ENCODE data around the gene ANKRD42. TPM values are rescaled to one million over a fixed set of nuclear protein-coding genes. Genes with fewer than 3 reads are reported as not detected.

The ANKRD42 gene
- total and polyA plus RNA-seq, 2 experiments from 2014 or later, result 5.3 to 5.7 TPM

GRCh38 chr11:83195143-83195466 lies 1.6 kb downstream of the ANKRD42 start:
- H3K27ac Mint-ChIP-seq, result no peak overlapping the region
- Histone ChIP-seq H3F3A (replicated peaks; ENCODE audit: low read depth) (0 out of 2 replicates have a peak, but pooled peaks cover 5% of the 10 kb centered on the region), H3K79me2 (replicated peaks; ENCODE audit: insufficient read depth) (peaks cover 18% of the 10 kb centered on the region), H3K4me2 (peak overlapping the region; percentile 86), H2AFZ (0 out of 2 replicates have a peak overlapping the region, but pooled peaks have one; percentile 95), H3K9me2 (ENCODE audit: insufficient read depth) (no peaks in the 10 kb centered on the region), H3K27ac (ENCODE audit: low read depth) (no peak overlapping the region), H4K20me1 (replicated peaks; ENCODE audit: insufficient read depth) (no peaks in the 10 kb centered on the region), H3K27me3 (ENCODE audit: insufficient read depth) (peaks cover 7% of the 10 kb centered on the region; the same call in 1 of the 2 replicates), H3K4me1 (ENCODE audit: insufficient read depth) (peaks cover 10% of the 10 kb centered on the region), H3K4me3 (peak overlapping the region; percentile 81), H3K36me3 (ENCODE audit: insufficient read depth) (peaks cover 6% of the 10 kb centered on the region; the same call in 1 of the 2 replicates)
- peaks cover 18% of the 10 kb centered on the region for H3K4me1 Mint-ChIP-seq
- TF ChIP-seq ZNF114 (CRISPR knock-in tag; IDR thresholded peaks at IDR 0.05) (no peak), ETS1 (IDR thresholded peaks at IDR 0.05) (no peak), JUNB (IDR thresholded peaks at IDR 0.05; ENCODE audit: unreplicated experiment) (no peak), STAT1 (IDR thresholded peaks at IDR 0.05; ENCODE audit: unreplicated experiment) (no peak), NANOG (IDR thresholded peaks at IDR 0.05; ENCODE audit: borderline replicate concordance) (no peak), CTCF (conservative IDR thresholded peaks at IDR 0.05; ENCODE audit: low read depth in 2 of 2) (no peak), EZH2phosphoT487 (IDR thresholded peaks at IDR 0.05; ENCODE audit: unreplicated experiment) (no peak), CREB1 (CRISPR knock-in tag; IDR thresholded peaks at IDR 0.05; ENCODE audit: low read depth) (no peak), POLR2AphosphoS5 (IDR thresholded peaks at IDR 0.05; ENCODE audit: low read depth) (no peak), EZH2 (IDR thresholded peaks at IDR 0.05; ENCODE audit: low read depth, unreplicated experiment) (no peak), ZNF331 (CRISPR knock-in tag; IDR thresholded peaks at IDR 0.05; ENCODE audit: low read depth) (no peak)
- peak overlapping the region; percentile 97 for H3K4me3 Mint-ChIP-seq
- ATAC-seq (no peak), DNase-seq (ENCODE audit: low spot score) (no peak)
- no peaks in the 10 kb centered on the region for H3K9me3 Mint-ChIP-seq
- peaks cover 29% of the 10 kb centered on the region for H3K36me3 Mint-ChIP-seq (ENCODE audit: low read depth)
- H3K27me3 Mint-ChIP-seq (ENCODE audit: insufficient read depth, low read depth, poor library complexity), result peaks cover 7% of the 10 kb centered on the region

DNA sequence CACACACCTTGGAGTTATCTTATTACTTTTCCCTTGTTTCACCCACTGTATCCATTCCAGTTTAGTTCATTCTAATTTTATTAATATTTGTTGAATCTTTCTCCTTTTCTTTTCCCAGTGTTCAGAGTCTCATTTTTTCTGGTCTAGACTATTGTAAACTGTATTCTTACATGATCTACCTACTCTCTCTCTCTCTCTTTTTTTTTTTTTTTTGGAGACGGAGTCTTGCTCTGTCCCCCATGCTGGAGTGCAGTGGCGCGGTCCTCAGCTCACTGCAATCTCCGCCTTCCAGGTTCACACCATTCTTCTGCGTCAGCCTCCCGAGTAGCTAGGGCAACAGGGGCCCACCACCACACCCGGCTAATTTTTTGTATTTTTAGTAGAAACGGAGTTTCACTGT lies 2.1 kb downstream of the ANKRD42 start:
- H3K4me1 ChIP-seq (ENCODE audit: insufficient read depth), result peaks cover 10% of the 10 kb centered on the region
- no peak for DNase-seq (ENCODE audit: low spot score)
- 0 out of 2 replicates have a peak, but pooled peaks cover 2% of the 10 kb centered on the region for H3F3A ChIP-seq (replicated peaks; ENCODE audit: low read depth)
- Mint-ChIP-seq H3K4me1 (peaks cover 18% of the 10 kb centered on the region), H3K27ac (no peak overlapping the region), H3K4me3 (peak overlapping the region; percentile 17; the same call in 2 of the 3 replicates), H3K9me3 (no peaks in the 10 kb centered on the region), H3K36me3 (ENCODE audit: low read depth) (peaks cover 23% of the 10 kb centered on the region), H3K27me3 (ENCODE audit: insufficient read depth, low read depth, poor library complexity) (peaks cover 5% of the 10 kb centered on the region)
- no peak overlapping the region for H2AFZ ChIP-seq
- no peaks in the 10 kb centered on the region for H3K9me2 ChIP-seq (ENCODE audit: insufficient read depth)
- H3K4me2 ChIP-seq, result no peak overlapping the region
- peaks cover 7% of the 10 kb centered on the region; the same call in 1 of the 2 replicates for H3K27me3 ChIP-seq (ENCODE audit: insufficient read depth)
- H3K36me3 ChIP-seq (ENCODE audit: insufficient read depth), result peaks cover 5% of the 10 kb centered on the region; the same call in 1 of the 2 replicates
- ATAC-seq, result no peak
- H3K27ac ChIP-seq (ENCODE audit: low read depth), result no peak overlapping the region
- peaks cover 18% of the 10 kb centered on the region for H3K79me2 ChIP-seq (replicated peaks; ENCODE audit: insufficient read depth)
- no peak overlapping the region for H3K4me3 ChIP-seq
- H4K20me1 ChIP-seq (replicated peaks; ENCODE audit: insufficient read depth), result no peaks in the 10 kb centered on the region
- no peak for TF ChIP-seq JUNB (IDR thresholded peaks at IDR 0.05; ENCODE audit: unreplicated experiment)
- TF ChIP-seq ZNF331 (CRISPR knock-in tag; IDR thresholded peaks at IDR 0.05; ENCODE audit: low read depth), result no peak
- TF ChIP-seq NANOG (IDR thresholded peaks at IDR 0.05; ENCODE audit: borderline replicate concordance), result no peak
- TF ChIP-seq STAT1 (IDR thresholded peaks at IDR 0.05; ENCODE audit: unreplicated experiment), result no peak
- TF ChIP-seq, protein P1, sequence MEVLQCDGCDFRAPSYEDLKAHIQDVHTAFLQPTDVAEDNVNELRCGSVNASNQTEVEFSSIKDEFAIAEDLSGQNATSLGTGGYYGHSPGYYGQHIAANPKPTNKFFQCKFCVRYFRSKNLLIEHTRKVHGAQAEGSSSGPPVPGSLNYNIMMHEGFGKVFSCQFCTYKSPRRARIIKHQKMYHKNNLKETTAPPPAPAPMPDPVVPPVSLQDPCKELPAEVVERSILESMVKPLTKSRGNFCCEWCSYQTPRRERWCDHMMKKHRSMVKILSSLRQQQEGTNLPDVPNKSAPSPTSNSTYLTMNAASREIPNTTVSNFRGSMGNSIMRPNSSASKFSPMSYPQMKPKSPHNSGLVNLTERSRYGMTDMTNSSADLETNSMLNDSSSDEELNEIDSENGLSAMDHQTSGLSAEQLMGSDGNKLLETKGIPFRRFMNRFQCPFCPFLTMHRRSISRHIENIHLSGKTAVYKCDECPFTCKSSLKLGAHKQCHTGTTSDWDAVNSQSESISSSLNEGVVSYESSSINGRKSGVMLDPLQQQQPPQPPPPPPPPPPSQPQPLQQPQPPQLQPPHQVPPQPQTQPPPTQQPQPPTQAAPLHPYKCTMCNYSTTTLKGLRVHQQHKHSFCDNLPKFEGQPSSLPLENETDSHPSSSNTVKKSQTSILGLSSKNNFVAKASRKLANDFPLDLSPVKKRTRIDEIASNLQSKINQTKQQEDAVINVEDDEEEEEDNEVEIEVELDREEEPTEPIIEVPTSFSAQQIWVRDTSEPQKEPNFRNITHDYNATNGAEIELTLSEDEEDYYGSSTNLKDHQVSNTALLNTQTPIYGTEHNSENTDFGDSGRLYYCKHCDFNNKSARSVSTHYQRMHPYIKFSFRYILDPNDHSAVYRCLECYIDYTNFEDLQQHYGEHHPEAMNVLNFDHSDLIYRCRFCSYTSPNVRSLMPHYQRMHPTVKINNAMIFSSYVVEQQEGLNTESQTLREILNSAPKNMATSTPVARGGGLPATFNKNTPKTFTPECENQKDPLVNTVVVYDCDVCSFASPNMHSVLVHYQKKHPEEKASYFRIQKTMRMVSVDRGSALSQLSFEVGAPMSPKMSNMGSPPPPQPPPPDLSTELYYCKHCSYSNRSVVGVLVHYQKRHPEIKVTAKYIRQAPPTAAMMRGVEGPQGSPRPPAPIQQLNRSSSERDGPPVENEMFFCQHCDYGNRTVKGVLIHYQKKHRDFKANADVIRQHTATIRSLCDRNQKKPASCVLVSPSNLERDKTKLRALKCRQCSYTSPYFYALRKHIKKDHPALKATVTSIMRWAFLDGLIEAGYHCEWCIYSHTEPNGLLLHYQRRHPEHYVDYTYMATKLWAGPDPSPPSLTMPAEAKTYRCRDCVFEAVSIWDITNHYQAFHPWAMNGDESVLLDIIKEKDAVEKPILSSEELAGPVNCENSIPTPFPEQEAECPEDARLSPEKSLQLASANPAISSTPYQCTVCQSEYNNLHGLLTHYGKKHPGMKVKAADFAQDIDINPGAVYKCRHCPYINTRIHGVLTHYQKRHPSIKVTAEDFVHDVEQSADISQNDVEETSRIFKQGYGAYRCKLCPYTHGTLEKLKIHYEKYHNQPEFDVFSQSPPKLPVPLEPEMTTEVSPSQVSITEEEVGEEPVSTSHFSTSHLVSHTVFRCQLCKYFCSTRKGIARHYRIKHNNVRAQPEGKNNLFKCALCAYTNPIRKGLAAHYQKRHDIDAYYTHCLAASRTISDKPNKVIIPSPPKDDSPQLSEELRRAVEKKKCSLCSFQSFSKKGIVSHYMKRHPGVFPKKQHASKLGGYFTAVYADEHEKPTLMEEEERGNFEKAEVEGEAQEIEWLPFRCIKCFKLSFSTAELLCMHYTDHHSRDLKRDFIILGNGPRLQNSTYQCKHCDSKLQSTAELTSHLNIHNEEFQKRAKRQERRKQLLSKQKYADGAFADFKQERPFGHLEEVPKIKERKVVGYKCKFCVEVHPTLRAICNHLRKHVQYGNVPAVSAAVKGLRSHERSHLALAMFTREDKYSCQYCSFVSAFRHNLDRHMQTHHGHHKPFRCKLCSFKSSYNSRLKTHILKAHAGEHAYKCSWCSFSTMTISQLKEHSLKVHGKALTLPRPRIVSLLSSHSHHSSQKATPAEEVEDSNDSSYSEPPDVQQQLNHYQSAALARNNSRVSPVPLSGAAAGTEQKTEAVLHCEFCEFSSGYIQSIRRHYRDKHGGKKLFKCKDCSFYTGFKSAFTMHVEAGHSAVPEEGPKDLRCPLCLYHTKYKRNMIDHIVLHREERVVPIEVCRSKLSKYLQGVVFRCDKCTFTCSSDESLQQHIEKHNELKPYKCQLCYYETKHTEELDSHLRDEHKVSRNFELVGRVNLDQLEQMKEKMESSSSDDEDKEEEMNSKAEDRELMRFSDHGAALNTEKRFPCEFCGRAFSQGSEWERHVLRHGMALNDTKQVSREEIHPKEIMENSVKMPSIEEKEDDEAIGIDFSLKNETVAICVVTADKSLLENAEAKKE (CRISPR knock-in tag; IDR thresholded peaks at IDR 0.05), result no peak
- TF ChIP-seq EZH2 (IDR thresholded peaks at IDR 0.05; ENCODE audit: low read depth, unreplicated experiment), result no peak

All from GM23338 (cell line).